Stimulated activated CD4-positive, alpha-beta T cell treated with anti-CD3 and anti-CD28 coated beads, Interleukin-2, amount 100 ng/mL, for 48 hours (primary cell): ENCODE results near the gene ILF3.
A peak's percentile ranks its signal among the peaks of the same experiment; 100 is the strongest.

Source experiments
- DNase-seq, 2 donors: peaks; one replicate each; pipeline ENCODE4 v3.0.0-alpha.2; 2020

The ILF3 gene

GRCh38 chr19:10679743-10680142 lies 25.6 kb downstream of the ILF3 start:
- no peak for DNase-seq

- DNase-seq = no peak
Observed at GRCh38 chr19:10680545-10681135, 26.5 kb downstream of the ILF3 start.

GRCh38 chr19:10681658-10682057 lies 27.5 kb downstream of the ILF3 start:
- DNase-seq = no peak

GRCh38 chr19:10682397-10683063 lies 28.4 kb downstream of the ILF3 start:
- no peak for DNase-seq

GRCh38 chr19:10683064-10683426 lies 28.9 kb downstream of the ILF3 start:
- no peak for DNase-seq

- DNase-seq = no peak
Observed at GRCh38 chr19:10683582-10683981, 29.4 kb downstream of the ILF3 start.

- no peak for DNase-seq
Observed at GRCh38 chr19:10685210-10685609, 31.1 kb downstream of the ILF3 start.

GRCh38 chr19:10686193-10686592 lies 32.0 kb downstream of the ILF3 start:
- DNase-seq = no peak

GRCh38 chr19:10686661-10687517 lies 32.7 kb downstream of the ILF3 start:
- DNase-seq = no peak

- no peak for DNase-seq
Observed at GRCh38 chr19:10687518-10688288, 33.6 kb downstream of the ILF3 start.

GRCh38 chr19:10688545-10689280 lies 34.6 kb downstream of the ILF3 start:
- DNase-seq = no peak

GRCh38 chr19:10690341-10690781 lies 36.2 kb downstream of the ILF3 start:
- DNase-seq = no peak

- DNase-seq = no peak
Observed at GRCh38 chr19:10691178-10691881, 37.2 kb downstream of the ILF3 start.

- DNase-seq = no peak
Observed at GRCh38 chr19:10691883-10692282, 37.7 kb downstream of the ILF3 start.

- DNase-seq = no peak
Observed at GRCh38 chr19:10692673-10693264, 38.6 kb downstream of the ILF3 start.

GRCh38 chr19:10694706-10695307 lies 40.7 kb downstream of the ILF3 start:
- no peak for DNase-seq

- peak; percentile 86 to 87 for DNase-seq
Observed at GRCh38 chr19:10695401-10696398, 41.6 kb downstream of the ILF3 start.

- peak; percentile 73 to 77 for DNase-seq
Observed at GRCh38 chr19:10699650-10700335, 45.6 kb downstream of the ILF3 start.

- DNase-seq = no peak
Observed at GRCh38 chr19:10701955-10702525, 47.9 kb downstream of the ILF3 start.
